HT1080 (cell line): ENCODE results near the gene WT1. TPM values are rescaled to one million over a fixed set of nuclear protein-coding genes. Genes with fewer than 3 reads are reported as not detected.

Source experiments
- DNase-seq: peaks from one replicate; pipeline ENCODE4 v3.0.0-alpha.2; 2015; ENCODE audit warnings: low read depth
- total RNA-seq: library from RNA; depleted of rRNA; stranded (reverse); fragments of >200 nt; shearing (Covaris generic); gene quantifications from 2 replicates; pipeline ENCODE4 v1.2.3, GENCODE V29; 2014

WT1 gene
- total RNA-seq, 1 experiment from 2014 or later = 9.6 TPM

DNA sequence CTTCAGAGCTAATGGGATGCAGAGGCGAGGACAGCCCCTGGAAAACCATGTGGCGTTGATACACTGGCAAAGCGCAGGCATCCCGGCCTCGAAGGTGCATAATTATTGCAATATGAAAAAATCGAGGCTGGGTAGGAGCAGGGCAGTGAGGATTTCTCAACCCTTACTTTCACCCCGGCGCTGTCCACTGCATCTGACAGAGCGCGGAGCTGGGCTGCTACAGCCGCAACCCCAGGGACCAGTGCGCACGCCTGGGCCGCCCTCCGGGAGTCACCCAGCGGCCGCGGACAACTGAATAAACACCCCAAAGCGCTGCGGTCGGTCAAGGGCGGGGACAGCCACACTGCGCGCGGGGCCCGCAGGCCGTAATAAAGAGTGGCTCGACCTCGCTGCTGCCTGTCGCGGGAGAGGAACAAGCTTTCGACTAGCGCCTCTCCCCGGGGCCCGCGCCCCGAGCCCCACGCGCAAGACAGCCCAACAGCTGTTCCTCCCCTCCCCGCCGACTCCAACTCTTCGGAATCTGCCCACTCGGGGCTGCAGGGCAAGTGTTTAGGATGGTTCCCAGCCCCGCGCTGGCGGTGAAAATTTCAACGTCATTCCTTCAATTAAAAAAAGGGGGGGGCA is 3.6 kb upstream of the WT1 start:
- DNase-seq = no peak

DNA sequence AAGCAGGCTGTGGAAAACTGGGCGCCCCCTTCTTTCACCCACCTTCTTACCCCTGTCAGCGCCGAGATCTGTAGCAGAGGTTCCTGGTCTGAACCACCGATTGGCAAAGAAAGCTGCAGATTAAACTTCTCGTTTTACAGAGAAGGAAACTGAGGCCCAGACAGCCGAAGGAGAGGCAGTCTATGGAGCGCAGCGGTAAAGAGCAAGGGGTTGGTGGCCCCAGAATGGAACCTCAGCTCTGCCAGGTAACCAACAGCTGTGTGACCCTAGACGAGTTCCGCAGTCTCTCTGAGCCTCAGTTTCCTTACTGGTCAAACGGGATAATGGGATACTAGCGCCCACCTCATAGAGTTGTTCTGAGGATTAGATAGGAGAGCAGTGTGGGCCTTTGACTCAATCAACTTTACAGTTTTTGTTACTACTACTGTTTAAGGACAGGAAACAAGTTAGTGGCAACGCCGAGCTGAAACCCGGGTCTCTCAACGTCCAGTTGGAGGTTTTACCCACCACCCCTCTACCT is 3.1 kb upstream of the WT1 start:
- DNase-seq = no peak

DNA sequence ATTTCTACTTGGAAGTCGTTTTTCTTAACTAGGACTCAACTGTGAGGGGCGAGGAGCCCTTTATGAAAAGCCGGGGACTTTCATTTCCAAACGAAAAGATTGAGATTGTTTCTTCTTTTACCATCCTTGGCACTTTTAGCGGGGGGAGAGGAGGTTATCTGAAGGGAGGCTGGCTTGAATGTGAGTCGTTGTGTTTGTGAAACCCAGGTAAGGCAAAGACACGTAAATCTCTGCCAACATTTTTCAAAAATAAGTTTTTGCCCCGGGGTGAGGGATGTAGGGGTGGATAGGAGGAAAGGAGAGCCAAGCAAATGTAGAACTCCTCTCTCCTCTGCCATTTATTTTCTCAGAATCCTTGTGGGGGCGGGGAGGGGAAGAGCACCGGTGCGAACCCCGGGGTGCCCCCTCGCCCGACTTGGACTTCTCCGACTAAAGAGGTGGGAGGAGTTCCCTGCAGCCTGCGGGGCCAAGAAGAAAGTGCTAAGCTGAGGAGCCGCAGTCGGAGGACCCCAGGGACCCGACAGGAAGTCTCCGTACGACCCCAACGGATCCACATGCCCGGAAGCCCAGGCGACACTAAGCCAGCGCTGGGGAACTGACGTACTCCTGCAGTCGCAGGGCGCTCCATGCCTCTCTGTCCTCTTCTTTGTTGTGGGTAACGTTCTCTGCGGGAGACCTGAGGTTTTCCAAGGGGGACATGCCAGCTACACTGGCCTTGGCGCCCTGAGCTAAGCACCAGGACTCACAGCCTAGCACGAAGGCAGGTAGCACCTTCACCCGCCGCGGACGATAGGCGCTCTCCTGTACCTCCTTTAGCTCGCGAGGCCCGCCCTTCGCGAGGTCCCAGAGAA is 2.4 kb upstream of the WT1 start:
- DNase-seq = no peak

DNA sequence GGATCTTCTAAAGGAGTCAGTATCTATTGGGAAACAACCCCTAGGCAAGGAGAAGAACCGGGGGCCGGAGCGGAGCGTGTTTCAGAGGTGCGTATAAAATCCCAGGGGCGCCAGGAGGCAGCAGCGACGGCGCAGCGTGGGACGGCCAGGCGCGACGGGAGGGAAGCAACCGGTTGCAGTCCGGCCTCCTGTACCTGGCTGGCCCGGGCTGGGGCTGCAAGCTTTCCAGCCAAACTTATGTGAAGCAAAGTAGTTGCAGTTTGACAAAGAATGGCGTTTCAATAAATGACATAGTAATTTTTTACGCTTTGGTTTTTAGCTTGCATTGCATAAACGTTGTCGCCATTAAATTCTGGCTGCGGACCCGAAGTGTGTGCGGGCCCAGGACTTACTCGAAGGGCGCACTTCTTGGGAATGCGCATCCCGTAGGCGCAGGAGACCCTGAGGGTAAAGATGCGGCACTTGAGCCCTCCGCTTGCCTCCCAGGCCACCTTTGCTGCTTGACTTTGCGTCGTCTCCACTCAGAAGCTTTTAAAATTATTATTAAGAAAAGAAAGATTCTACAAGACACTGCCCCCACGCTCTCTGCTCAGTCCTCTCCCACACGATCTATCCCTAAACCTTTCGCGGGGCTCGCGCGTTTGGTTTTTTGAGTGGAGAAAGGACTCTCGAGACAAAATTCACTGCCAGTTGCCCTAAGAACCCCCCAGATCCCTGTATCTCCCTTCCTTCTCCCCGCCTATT is 1.6 kb upstream of the WT1 start:
- DNase-seq = no peak

DNA sequence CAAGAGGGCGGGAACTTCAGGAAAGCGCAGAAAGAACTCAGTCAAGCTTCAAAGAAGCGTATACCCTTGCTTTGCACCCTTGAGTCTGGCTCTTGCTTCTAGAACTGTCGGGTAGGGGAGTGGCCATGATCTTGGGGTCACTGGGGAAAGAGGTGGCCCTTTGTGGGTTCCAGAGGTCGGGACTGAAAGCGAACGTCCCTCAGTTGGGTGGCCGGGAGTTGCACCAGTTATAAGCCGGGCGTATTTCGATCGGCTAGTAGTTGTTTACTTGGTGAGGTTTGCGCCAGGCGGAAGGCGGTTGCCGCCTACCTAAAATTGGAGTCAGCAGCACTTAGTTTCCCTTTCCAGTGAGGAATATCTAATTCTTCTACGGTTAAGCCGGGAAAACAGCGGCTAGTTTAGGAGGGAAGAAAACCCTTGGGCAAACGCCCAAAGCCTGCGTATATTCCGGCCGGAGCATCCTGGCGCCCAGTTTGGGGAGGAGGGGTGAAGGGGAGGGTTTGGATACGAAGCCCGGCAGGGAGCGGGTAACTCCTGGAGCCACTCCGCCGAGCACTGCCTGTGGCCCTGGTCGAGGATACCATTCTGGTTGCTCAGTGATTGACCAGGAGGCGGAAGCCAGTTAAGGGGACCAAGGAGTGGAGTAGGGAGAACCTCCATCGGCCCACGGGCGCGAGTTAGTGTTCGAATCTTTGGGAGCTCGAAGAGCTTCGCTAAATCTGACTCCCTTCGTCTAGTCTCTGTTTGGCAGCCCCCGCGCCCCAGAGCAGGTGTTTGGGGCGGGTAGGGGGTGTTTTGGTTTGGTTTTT is 807 bp upstream of the WT1 start:
- no peak for DNase-seq

DNA sequence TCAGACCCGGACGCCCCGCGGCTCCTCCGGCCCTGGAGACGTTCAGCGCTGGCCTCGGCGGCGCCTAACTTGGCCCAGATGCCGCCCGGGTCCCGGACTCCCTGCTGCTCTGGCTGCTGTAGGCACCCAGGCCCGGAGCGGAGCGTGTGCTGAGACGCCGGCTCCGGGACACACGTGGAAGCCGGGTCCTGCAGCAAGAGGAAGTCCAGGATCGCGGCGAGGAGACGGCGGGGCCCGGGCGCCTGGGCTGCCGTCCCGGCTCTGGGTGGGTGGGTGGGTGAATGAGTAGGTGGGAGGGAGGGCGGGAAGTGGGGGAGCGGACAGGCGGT is 223 bp downstream of the WT1 start:
- peak; percentile 18 for DNase-seq

DNA sequence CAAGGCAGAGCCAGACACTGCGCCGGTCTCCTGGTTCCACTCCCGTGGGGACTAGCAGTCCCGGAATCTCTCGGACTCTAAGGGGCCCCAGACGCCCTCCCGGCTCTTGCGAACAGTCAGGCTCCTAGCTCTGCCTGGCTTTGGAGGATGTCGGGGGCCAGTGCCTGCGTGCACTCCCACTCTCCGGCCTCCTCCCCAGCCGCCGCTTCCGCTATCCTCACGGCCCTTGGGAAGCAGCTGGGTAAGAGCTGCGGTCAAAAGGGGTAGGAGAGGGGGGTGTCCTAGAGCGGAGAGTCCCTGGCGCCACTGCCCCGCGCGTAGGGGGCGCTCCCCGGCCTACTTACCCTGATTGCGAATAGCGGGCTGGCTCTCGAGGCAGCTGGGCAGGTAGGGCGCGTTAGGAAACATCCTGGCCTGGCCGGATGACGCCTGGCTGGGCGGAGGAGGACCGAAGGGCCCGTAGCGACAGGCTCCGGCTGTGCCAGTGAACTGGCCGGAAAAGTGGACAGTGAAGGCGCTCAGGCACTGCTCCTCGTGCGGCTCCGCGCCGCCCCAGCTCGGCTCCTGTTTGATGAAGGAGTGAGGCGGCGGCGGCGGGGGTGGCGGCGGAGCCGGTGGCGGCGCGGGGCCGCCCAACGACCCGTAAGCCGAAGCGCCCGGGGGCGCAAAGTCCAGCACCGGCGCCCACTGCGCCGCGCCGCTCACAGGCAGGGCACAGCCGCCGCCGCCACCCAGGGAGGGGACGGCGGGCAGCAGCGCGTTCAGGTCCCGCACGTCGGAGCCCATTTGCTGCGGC is 785 bp downstream of the WT1 start:
- DNase-seq = peak; percentile 86

DNA sequence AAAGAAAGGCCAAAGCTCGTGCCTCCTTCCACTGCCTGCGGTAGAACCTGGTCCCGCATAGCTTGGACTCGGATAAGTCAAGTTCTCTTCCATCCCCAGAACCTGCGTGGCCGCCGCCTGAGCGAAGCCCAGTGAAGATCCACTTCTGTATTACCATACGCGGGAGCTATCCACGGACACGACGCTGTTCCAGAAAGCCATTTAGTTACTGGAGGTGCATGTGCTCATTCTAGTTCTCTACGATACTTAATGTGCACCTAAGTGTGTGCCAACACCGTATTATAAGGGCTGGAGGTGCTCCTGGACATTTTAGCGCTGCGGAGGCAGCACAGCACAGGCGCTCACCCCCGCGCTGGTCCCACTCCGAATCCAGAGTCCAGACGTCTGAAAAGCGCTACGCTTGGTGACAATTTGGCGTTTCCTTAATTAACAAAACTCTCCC is 1.4 kb downstream of the WT1 start:
- no peak for DNase-seq

DNA sequence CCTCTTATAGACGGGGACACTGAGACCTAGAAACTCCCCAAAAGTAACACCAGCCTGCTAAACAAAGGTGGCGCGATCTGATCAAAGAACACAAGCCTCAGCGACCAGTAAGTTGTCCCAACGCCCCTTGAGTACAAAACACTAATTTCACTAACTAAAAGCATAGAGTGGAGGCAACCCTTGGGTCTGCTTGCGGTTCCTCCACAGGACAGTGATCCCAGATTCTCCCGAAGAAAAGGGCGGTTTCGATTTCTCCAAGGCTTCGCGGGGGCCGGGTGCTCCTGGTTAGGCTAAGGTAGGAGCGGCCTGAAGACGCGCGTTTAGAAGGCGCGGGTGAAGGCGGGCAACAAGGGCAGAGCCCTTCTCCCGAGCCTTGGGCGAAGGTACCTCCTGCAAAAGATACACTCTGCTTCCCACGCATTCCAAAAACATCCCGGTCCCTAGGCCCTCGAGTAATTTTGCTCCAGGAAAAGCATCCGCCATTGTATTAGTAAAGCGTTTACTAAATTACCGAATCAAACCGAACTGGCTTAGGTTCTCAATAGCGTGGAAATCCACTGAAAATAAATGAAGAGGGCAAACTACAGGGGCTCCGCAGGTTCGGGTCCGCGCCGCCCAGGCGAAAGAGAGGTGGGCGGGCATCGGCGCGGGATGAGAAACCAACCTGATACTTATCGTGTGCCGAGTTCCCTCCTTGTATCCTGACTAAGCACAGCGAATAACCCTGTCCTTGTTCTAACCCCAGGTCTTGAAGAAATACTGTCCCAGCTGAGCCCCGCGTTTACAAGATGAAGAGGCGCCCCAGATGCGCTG is 2.0 kb downstream of the WT1 start:
- DNase-seq = no peak

DNA sequence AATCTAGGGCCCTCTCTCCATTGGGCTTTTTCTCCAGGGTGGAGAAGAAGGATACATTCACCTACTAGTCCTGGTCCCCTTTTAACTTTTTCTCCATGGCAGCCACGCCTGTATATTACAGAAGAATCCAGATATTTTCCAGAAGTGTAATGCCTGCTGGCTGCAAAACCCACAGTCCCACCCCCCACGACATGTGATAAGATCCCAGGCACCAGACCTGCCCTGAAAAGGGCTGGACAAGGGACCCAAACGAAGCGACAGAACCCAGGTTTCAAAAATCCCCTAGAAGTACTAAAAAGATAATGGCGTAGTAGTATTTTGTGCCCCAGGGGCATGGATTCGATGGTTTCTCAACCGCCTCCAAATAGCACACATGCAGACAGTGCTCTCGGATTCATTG is 2.8 kb downstream of the WT1 start:
- DNase-seq = no peak

DNA sequence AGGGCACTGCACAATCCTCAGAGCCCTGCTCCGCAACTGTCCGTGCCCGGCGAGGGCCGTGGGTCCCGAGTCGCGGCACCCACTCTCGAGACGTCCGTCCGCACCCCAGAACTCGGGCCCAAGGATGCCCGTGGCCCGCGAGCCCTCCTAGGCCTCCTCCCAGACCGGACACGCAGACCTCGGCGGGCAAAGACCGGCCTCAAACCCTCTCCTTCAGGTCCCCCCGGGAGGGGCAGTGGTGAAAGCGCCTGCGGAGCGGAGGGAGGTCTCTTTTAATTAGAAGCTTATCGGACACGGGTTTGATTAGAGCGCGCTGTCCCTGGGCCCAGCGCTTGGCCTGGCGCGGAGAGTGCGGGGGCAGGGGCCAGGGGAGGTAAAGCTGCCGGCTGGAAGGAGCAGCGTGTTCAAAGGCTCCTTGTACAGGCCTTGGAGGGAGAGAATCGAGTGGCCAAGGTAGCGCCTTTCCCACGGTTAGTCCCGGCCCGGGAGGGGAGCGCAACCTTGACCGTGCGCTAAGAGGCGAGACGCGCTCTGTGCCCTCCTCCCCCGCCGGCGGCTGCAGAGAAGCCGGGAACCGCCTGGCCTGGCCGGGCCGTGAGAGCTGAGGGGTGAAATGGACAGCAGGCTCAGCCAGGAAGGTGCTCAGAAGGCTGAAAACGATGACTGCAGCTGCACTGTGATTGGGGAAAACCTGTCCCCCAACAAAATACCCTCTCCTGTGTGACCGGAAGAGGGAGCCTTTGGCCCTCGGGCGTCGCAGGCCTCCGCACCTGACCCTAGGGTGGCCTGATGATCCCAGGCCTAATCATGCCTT is 4.6 kb downstream of the WT1 start:
- DNase-seq = no peak

DNA sequence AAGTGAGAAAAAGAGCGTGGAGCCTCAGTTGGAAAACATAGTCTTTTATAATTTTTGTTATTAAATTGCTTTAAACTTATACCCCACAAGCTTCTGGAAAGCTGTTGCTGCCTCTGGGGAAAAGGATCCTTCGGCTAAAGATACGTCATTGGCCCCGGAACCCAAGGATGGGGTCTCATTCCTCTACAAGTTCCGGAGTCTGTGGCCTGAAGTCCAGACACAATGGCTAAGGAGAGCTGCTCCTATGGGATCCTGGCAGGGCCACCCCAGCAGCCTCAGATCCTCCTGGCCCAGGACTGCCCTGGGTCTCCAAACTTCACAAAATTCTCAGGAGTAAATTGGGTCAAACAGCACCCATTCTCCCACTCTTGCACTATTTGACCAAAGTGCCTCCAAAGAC is 5.9 kb downstream of the WT1 start:
- DNase-seq = no peak

DNA sequence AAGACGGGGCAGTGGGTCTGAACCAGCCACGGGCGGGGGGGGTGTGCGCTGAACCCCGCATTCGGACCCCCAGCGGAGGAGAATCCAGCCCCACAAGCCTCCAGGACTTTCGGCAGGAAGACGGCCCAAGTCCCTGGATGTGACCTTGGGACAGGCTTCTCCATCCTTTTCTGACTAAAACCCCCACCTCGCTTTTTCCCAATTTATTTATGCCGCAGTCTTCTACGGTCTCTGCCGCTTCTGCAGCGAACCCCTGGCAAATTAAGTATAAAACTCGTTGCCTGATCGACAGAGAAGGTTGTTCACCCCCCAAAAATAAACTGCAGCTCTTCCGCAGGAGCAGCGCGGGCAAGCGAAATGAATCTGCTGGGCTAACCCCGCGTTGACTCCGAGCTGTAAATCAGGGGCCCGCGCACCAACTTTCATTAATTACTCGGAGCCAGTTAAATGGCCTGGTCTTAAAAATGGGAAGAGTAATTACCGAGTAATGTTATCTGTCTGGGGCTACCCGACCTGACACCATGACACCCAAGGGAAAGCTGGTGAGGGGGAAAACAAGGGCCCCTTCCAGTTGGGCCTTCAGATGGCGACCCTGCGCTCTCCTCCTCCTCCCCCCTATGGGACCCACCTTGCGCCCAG is 6.6 kb downstream of the WT1 start:
- DNase-seq = no peak

DNA sequence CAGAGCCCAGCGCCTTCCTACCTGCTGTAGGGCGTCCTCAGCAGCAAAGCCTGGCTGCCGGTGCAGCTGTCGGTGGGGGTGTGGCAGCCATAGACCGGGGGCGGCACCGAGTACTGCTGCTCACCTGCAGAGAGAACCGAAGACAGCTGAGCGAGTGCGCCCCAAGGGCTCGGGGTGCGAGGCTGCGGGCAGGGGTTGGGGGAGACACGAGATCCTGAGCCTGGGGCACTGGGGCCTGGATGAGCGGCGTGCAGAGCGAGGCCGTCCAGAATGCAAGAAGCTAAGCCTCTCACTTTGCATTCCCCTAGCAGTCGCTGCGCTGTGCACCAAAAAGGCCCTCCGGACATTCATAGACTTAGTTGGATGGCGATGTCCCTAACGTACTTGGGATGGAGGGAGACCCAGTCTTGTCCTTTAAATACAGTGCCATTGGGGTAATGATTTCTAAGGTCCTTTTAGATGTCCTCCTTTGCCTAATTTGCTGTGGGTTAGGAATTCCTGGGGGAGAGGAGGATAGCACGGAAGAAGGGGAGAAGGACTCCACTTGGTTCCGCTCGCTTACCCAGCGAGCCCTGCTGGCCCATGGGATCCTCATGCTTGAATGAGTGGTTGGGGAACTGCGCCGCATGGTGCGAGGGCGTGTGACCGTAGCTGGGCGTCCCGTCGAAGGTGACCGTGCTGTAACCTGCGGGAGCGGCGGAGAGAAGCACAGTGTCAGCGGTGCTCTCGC is 7.2 kb downstream of the WT1 start:
- no peak for DNase-seq

DNA sequence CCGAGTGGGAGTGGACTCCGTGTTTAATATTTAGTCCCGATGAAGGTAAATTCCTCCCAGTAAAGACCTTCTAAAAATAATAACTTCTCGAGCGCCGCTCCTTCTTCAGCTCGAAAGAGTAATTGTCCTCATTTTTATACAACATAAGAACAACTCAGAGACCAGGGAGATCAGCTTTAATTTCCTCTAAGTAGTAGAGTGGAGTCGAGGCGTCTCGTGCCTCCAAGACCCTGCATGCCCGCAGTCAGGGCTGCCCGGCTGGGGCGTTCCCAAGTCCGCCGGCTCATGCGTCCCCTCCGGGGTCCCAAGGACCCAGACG is 7.8 kb downstream of the WT1 start:
- no peak for DNase-seq

DNA sequence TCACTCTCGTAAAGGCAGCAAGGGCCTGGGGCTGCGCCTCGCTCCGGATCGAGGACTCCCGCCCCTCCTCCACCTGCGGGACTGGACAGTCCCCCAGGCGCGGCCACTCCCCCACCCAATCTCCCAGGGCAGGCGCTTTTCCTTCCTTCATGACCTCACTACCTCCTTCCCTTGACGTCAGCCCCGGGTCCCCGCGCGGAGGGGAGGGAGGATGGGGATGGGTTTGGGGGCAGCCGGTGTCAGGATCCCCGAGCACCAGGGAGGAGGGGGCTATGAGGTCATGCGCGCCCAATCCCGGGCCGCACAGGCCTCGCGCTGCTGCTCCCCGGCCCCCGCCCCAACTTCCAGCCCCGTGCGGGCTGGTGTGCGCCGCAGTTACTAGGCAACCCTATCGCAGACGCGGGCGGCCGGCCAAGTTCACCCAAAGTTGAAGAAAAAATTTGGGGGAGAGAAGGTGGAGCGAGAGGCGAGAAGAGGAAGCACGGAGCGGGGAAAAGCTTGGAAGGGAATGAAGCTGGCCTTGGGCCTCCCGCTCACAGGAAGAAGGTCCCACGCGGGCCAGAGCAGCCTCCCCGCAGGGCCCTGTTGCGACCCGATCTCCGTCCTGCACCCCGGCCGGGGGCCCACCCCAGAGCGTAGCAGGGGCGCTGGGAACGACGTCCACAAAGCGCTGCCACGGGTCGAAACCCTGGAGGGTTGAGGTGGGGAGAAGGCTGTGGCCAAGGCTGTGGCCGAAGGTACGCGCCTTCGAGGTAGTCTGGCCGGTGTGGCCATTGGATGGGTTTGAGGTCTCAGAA is 8.3 kb downstream of the WT1 start:
- no peak for DNase-seq

DNA sequence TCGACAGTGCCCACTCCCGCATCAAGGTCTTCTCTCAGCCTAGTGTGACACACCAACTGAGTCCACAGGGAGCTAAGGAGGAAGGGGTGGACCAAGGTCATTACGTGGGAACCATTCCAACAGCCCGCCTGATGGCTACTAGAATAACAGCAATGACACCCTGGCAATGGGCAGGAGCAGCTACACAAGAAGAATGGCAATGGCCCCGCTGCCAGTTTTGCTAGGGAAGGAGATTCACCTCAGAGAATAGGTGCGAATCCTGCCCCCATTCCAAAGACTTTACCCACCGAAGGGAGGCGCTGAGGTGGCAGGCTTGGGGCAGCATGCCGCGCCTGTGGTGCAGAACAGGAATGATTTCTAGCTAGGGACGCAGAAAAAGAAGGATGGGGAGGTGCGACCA is 9.1 kb downstream of the WT1 start:
- DNase-seq = no peak
